ENCODE data around the gene KIAA1217. TPM values are rescaled to one million over a fixed set of nuclear protein-coding genes. Genes with fewer than 3 reads are reported as not detected.

Gene KIAA1217
- total RNA-seq, 1 experiment from 2014 or later = 23.4 TPM

- ChIA-PET CTCF (interaction anchor here (1.1 kb wide), 1 partner anchor 10 kb away, joined by 3 read pairs; no protein-coding TSS in a partner anchor), POLR2A (no interaction called here)
- ATAC-seq = no peak
Measured at GRCh38 chr10:24393201-24393600, 184.3 kb downstream of the KIAA1217 start.

More at GRCh38 chr10:24393201-24393600, 184.3 kb downstream of the KIAA1217 start:
- Mint-ChIP-seq H3K4me3 (no peak overlapping the region), H3K36me3 (no peaks in the 10 kb centered on the region), H3K27ac (peak overlapping the region; percentile 51; the same call in 1 of the 2 replicates), H3K9me3 (no peaks in the 10 kb centered on the region), H3K27me3 (ENCODE audit: low read depth) (no peaks in the 10 kb centered on the region), H3K4me1 (peaks cover 19% of the 10 kb centered on the region)
- TF ChIP-seq IRF2 (CRISPR knock-in tag; IDR thresholded peaks at IDR 0.05; ENCODE audit: borderline replicate concordance, low read depth) = no peak
- no peak for TF ChIP-seq ZBTB43 (CRISPR knock-in tag; IDR thresholded peaks at IDR 0.05)
- TF ChIP-seq NFATC4 (CRISPR knock-in tag; IDR thresholded peaks at IDR 0.05) = no peak
- TF ChIP-seq ZNF121 (CRISPR knock-in tag; IDR thresholded peaks at IDR 0.05) = no peak
- no peak for TF ChIP-seq CREB1 (CRISPR knock-in tag; IDR thresholded peaks at IDR 0.05)
- no peak for TF ChIP-seq ZNF423 (CRISPR knock-in tag; IDR thresholded peaks at IDR 0.05)
- no peak for TF ChIP-seq TCF7 (CRISPR knock-in tag; IDR thresholded peaks at IDR 0.05; ENCODE audit: low read depth)
- no peak for TF ChIP-seq NR3C1 (CRISPR knock-in tag; conservative IDR thresholded peaks at IDR 0.05; ENCODE audit: low read depth)
- no peak for TF ChIP-seq RORB (CRISPR knock-in tag; IDR thresholded peaks at IDR 0.05)
- TF ChIP-seq ELF4 (CRISPR knock-in tag; IDR thresholded peaks at IDR 0.05; ENCODE audit: low read depth) = no peak
- TF ChIP-seq EMX1 (CRISPR knock-in tag; IDR thresholded peaks at IDR 0.05) = no peak
- TF ChIP-seq TEAD1 (CRISPR knock-in tag; IDR thresholded peaks at IDR 0.05) = no peak
- TF ChIP-seq, protein P1, sequence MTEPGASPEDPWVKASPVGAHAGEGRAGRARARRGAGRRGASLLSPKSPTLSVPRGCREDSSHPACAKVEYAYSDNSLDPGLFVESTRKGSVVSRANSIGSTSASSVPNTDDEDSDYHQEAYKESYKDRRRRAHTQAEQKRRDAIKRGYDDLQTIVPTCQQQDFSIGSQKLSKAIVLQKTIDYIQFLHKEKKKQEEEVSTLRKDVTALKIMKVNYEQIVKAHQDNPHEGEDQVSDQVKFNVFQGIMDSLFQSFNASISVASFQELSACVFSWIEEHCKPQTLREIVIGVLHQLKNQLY (CRISPR knock-in tag; IDR thresholded peaks at IDR 0.05) = no peak
- no peak for TF ChIP-seq ZNF425 (CRISPR knock-in tag; conservative IDR thresholded peaks at IDR 0.05)
- TF ChIP-seq FOXP4 (CRISPR knock-in tag; IDR thresholded peaks at IDR 0.05) = no peak
- TF ChIP-seq SP1 (CRISPR knock-in tag; conservative IDR thresholded peaks at IDR 0.05) = no peak
- no peak for TF ChIP-seq AR (CRISPR knock-in tag; IDR thresholded peaks at IDR 0.05)
- TF ChIP-seq ZNF416 (CRISPR knock-in tag; IDR thresholded peaks at IDR 0.05) = no peak
- DNase-seq (ENCODE audit: low spot score) = no peak
